Fibroblast of pulmonary artery (primary cell): ENCODE data around the gene RARRES2.

ENCODE experiments used
- DNase-seq: peaks from one replicate; pipeline ENCODE4 v3.0.0-alpha.2; 2010; ENCODE audit warnings: low read depth
- H3K4me3 ChIP-seq: replicated peaks from 2 replicates; pipeline ENCODE4 v1.5.1; 2011; ENCODE audit warnings: low read depth, mild to moderate bottlenecking, control low read depth, low read length, moderate library complexity
- TF ChIP-seq, protein P1 (sequence below): IDR thresholded peaks from 2 replicates; pipeline ENCODE4 v1.5.1; 2011; ENCODE audit warnings: mild to moderate bottlenecking, control low read depth, low read length, inconsistent platforms; ENCODE audit errors: missing control alignments

The RARRES2 gene

DNA sequence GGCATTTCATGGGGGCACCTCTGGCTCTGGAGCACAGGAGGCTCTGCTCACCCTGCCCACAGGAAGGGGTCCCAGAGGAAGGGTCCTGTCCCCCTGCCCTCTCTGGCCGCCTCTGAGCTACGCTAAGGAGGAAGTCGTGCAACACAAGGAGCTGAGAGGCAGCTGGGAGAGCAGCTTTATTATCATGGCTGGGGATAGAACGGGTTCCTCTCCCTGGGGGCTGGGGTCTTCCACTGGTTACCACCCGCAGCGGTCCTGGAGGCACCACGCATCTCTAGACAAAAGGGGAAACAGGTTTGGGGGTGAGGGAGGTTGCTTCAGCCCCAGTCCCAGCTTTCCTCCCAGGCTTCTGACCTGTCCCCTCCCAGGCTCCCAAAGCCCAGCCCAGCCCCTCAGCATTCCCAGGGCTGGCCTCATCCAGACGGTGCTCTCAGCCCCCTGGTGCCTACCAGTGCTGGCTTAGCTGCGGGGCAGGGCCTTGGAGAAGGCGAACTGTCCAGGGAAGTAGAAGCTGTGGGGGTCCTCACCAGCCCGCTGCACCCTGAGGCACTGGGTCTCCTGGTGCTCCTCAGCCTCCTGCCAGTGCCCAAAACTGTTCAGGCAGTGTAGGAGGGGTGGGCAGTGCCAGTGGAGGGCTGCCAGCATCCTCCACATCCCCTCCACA lies 3.1 kb downstream of the RARRES2 start:
- peak overlapping the region; percentile 64 for H3K4me3 ChIP-seq
- no peak for DNase-seq
- TF ChIP-seq, protein P1, sequence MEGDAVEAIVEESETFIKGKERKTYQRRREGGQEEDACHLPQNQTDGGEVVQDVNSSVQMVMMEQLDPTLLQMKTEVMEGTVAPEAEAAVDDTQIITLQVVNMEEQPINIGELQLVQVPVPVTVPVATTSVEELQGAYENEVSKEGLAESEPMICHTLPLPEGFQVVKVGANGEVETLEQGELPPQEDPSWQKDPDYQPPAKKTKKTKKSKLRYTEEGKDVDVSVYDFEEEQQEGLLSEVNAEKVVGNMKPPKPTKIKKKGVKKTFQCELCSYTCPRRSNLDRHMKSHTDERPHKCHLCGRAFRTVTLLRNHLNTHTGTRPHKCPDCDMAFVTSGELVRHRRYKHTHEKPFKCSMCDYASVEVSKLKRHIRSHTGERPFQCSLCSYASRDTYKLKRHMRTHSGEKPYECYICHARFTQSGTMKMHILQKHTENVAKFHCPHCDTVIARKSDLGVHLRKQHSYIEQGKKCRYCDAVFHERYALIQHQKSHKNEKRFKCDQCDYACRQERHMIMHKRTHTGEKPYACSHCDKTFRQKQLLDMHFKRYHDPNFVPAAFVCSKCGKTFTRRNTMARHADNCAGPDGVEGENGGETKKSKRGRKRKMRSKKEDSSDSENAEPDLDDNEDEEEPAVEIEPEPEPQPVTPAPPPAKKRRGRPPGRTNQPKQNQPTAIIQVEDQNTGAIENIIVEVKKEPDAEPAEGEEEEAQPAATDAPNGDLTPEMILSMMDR = no peak

DNA sequence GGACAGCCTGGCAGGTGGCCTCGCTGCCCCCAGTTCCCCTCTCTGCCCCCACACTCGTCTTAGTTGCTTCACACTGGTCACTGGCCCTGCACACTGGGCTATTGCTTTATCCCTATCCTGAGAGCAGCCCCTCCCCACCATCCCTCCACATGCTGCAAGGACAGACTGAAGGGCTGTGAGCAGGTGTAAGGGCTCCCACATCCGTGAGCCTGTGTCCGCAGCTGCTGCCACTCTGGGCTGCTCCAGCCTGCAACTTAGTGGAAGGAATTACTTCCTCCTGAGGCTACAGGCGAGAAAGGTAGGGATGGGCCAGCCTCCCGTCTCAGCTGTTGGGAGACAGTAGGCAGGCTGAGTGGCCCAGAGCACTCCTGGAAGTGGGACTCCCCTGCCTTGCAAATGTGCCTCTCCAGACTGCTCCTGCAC lies 3.8 kb downstream of the RARRES2 start:
- DNase-seq = no peak
- TF ChIP-seq, protein P1 = no peak
- no peak overlapping the region for H3K4me3 ChIP-seq

DNA sequence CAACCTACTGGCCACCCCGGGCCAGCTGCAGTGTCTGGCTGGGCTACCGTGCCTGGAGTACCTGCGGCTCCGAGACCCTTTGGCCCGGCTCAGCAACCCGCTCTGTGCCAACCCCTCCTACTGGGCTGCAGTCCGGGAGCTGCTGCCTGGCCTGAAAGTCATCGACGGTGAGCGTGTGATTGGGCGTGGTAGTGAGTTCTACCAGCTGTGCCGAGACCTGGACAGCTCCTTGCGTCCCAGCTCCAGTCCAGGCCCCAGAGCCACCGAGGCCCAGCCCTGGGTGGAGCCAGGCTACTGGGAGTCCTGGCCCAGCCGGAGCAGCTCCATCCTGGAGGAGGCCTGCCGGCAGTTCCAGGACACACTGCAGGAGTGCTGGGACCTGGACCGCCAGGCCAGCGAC lies 4.2 kb downstream of the RARRES2 start:
- H3K4me3 ChIP-seq = no peak overlapping the region
- DNase-seq = no peak
- TF ChIP-seq, protein P1 = no peak

DNA sequence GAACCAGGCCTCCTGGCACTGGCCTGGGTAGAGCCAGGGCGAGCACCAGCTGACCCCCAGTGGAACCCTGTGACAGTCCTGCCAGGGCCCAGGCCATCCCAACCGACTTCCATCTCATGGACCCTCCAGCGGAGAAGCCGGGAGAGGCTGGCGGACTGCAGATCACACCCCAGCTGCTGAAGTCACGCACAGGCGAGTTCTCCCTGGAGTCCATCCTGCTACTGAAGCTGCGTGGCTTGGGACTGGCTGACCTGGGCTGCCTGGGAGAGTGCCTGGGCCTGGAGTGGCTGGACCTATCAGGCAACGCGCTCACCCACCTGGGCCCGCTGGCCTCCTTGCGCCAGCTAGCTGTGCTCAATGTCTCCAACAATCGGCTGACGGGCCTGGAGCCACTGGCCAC lies 4.7 kb downstream of the RARRES2 start:
- DNase-seq = no peak
- H3K4me3 ChIP-seq = no peak overlapping the region
- TF ChIP-seq, protein P1 = no peak

DNA sequence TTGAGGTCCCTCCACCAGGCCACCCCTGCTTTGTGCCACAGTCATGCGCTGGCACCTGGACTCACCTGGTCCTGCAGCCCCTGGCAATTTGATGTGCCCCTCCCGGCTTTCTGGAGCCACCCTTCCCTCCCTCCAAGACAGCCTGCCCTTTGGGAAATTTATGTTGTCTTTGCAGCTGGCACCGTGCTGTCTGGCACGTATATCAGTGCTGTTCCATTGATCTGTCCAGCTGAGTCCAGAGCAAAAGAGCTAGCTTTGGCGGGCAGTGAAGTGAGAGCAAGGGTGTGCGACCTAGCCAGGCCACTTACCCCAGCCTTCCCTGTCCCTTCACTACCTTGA lies 5.7 kb downstream of the RARRES2 start:
- no peak overlapping the region for H3K4me3 ChIP-seq
- TF ChIP-seq, protein P1 = no peak
- no peak for DNase-seq

DNA sequence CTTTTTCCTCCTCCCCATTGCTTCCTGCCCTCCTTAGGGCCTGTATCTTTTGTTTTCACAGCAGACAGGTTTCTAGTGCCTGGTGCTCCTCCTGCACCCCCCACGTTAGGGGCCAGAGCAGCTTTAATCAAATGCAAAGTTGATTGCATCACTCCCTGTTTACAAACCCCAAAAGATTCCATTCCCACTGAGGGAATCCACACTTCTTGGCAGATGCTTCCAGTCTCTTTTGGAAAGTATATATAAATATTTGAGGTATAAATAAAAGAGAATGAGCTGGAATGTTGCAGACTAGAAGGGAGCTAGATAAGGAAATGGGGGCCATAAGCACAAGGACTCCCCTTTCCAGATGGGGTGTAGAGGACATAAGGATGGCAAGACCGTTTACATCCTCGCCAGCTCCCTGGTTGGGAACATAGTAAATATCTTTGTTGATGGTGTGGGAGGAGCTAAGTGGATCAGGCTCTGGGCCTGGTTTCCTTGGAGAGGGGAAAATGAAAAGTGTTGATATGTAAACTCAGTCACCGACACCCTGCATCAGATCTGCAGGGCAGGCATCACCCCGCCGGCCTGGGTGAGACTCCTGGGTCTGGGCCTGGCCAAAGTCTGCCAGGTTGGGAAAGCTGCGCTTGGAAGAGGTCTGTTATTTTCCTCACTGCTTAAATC lies 6.2 kb downstream of the RARRES2 start:
- TF ChIP-seq, protein P1 = no peak
- H3K4me3 ChIP-seq = no peak overlapping the region
- DNase-seq = peak; percentile 78

DNA sequence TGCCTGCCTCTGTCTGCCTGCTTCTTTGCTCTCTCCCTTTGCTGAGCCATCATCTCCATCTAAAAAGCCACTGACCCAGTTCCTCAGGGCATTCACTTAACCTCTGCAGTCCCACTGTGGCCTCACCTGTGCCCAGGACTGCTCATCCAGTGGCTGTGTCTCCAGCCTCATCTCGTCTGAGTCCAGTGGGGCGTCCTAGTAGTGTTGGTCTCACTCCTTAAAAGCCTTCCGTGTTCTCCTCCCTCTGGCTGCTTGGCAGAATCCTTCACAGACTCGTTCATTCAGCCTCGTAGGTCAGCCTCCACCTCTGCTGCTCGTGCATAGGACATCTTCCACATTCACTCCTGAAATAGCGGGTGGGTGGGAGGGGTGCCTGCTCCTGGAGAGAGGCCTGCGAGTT lies 7.3 kb downstream of the RARRES2 start:
- DNase-seq = no peak
- no peak overlapping the region for H3K4me3 ChIP-seq
- TF ChIP-seq, protein P1 = no peak
